ENCODE data around the gene TMEM145. TPM values are rescaled to one million over a fixed set of nuclear protein-coding genes. Genes with fewer than 3 reads are reported as not detected.
A peak's percentile ranks its signal among the peaks of the same experiment; 100 is the strongest.

TMEM145 gene
- total RNA-seq, 1 donor from 2014 or later = 0.36 TPM

DNA sequence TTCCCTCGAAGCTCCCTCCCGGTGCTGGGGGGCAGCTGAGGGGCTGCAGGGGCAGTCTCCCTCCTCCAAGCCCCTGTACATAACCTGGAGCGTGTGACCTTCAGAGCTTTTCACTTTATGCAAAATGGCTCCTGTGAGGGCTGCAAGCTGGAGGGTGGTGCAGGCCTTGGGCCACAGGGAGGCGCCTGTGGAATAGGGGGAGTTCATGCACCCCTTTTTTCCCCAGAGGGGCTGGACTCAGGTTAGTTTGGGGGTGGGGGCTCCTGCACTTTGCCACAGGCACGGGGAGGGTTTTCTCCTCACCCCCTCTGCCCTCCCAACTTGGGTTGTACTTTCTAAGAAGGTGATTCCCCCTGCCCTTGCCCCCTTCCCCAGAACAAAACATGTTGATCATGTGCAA lies 17.8 kb upstream of the TMEM145 start:
- Histone ChIP-seq H3K9me3 (replicated peaks) (no peaks in the 10 kb centered on the region), H3K4me1 (no peaks in the 10 kb centered on the region), H3K36me3 (peaks cover 42% of the 10 kb centered on the region), H3K27ac (replicated peaks) (no peak overlapping the region), H3K27me3 (ENCODE audit: low read depth) (no peaks in the 10 kb centered on the region), H3K4me3 (no peak overlapping the region)
- DNase-seq = no peak
- TF ChIP-seq, protein P1, sequence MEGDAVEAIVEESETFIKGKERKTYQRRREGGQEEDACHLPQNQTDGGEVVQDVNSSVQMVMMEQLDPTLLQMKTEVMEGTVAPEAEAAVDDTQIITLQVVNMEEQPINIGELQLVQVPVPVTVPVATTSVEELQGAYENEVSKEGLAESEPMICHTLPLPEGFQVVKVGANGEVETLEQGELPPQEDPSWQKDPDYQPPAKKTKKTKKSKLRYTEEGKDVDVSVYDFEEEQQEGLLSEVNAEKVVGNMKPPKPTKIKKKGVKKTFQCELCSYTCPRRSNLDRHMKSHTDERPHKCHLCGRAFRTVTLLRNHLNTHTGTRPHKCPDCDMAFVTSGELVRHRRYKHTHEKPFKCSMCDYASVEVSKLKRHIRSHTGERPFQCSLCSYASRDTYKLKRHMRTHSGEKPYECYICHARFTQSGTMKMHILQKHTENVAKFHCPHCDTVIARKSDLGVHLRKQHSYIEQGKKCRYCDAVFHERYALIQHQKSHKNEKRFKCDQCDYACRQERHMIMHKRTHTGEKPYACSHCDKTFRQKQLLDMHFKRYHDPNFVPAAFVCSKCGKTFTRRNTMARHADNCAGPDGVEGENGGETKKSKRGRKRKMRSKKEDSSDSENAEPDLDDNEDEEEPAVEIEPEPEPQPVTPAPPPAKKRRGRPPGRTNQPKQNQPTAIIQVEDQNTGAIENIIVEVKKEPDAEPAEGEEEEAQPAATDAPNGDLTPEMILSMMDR (IDR thresholded peaks at IDR 0.05; ENCODE audit: borderline replicate concordance) = no peak
- intact Hi-C loops (cut with micrococcal nuclease) = no loop called here

DNA sequence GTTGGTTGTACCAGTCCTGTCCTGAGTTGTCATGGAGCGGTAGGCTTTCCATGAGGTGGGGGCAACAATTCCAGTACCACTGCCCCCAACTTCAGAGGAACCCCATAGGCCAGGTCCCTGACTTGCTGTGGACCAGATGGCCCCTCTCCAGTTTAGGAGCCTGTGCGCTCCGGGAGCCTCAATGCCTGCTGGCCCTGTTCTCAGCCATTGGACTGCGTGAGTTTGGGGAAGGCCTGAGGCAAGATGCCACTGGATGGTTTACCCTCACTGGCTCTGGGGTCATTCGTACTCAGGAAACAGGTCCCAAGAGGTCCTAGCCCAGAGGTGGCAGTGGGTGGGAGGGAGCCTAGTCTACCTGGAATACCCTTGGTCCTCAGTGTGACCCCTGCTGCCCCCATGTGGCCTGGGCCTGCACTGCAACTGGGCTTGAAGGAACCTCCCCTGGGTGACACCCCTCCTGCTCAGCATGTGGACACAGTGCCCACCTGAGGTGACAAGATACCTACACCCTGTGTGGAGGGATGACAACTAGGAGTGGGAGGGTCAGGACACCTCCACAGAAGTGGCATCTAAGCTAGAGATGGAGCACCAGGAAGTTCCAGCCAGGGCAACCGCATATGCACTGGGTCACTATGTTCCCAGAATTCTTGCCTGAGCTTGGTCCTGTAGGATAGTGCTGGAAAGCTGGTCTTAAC lies 17.1 kb upstream of the TMEM145 start:
- no peaks in the 10 kb centered on the region for H3K4me1 ChIP-seq
- H3K27ac ChIP-seq (replicated peaks) = no peak overlapping the region
- no peak overlapping the region for H3K4me3 ChIP-seq
- no peaks in the 10 kb centered on the region for H3K27me3 ChIP-seq (ENCODE audit: low read depth)
- H3K36me3 ChIP-seq = peaks cover 36% of the 10 kb centered on the region
- H3K9me3 ChIP-seq (replicated peaks) = no peaks in the 10 kb centered on the region
- TF ChIP-seq, protein P1 (IDR thresholded peaks at IDR 0.05; ENCODE audit: borderline replicate concordance) = peak; percentile 98
- intact Hi-C loops (cut with micrococcal nuclease) = no loop called here
- DNase-seq = peak; percentile 84

DNA sequence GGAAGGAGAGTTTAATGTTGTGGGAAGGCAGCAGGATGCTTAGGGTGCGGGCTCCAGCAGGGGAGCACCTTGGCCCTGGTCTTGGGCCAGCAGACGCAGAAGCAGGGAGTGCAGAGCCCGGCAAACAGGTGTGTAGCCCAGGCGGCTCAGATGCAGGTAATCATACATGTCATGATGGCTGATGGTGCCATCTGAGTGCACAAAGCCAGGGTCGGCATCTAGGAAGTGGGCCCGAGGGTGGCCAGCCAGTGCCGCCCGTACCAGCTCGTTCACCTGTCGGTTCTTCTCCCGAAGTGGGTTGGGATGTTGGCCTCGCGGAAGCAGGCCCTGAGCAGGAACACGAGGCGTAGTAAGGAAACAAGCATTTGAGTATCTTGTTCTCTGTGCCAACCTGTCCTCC lies 16.1 kb upstream of the TMEM145 start:
- no peak overlapping the region for H3K4me3 ChIP-seq
- no peak for DNase-seq
- H3K27ac ChIP-seq (replicated peaks) = no peak overlapping the region
- peaks cover 6% of the 10 kb centered on the region for H3K4me1 ChIP-seq
- H3K36me3 ChIP-seq = peaks cover 26% of the 10 kb centered on the region
- H3K9me3 ChIP-seq (replicated peaks) = no peaks in the 10 kb centered on the region
- intact Hi-C loops (cut with micrococcal nuclease) = no loop called here
- TF ChIP-seq, protein P1 (IDR thresholded peaks at IDR 0.05; ENCODE audit: borderline replicate concordance) = no peak
- H3K27me3 ChIP-seq (ENCODE audit: low read depth) = no peaks in the 10 kb centered on the region

DNA sequence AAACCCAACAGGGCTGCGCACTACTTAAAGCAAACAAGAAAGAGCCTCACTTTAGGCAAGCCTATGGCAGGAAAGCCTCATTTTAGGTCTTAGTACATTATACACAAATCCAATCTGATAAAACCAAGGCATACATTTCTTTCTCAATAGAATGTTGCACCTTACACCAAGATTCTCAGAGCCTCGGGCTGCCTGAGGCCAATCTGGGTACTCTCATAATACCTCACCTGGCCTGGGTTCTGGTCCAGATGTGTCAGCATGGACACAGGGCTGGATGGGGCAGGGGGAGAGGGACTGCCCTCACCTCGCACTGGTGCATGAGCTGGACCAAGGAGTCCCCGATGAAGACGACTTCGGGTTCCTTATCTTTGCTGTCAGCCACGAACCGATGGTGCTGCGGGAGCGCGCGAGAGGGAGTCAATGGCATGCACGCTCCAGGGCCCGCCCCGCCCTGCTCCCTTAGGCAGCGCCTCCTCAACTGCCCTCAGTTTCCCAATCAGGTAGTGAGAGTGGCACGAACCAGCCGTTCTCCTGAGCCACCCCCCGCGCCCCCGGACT lies 11.4 kb upstream of the TMEM145 start, which contains the start of gene PRR19:
Gene PRR19, plus strand, starts transcription at position 487 of the 558 bp plus-strand sequence. CDS start 7,453 bp downstream, outside the sequence.
- Histone ChIP-seq H3K27me3 (ENCODE audit: low read depth) (no peaks in the 10 kb centered on the region), H3K27ac (replicated peaks) (peak within 1 kb of the TSS; percentile 50), H3K4me3 (peak within 1 kb of the TSS; percentile 74), H3K9me3 (replicated peaks) (no peaks in the 10 kb centered on the region), H3K4me1 (peaks cover 19% of the 10 kb centered on the region), H3K36me3 (no peaks in the 10 kb centered on the region)
- intact Hi-C loops (cut with micrococcal nuclease) = no loop called here
- TF ChIP-seq, protein P1 (IDR thresholded peaks at IDR 0.05; ENCODE audit: borderline replicate concordance) = no peak
- DNase-seq = no peak

DNA sequence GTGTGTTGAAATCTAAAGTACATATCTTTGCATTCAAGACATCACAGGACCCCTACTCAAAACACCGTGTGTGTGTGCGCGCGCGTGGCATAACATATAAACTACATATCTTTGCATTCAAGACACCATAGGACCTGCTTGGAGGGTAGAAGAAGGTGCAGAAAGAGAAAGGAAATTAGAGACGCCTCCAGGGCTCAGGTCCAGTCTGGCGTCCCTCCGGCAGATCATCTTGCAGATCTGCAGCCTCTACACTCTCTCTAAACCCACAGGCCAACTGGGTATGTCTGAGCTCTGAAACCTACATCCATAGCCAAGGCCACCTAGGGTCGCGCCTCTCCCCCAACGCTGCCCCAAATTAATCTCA lies 10.0 kb upstream of the TMEM145 start:
- Histone ChIP-seq H3K4me1 (peaks cover 19% of the 10 kb centered on the region), H3K27me3 (ENCODE audit: low read depth) (no peaks in the 10 kb centered on the region), H3K36me3 (no peaks in the 10 kb centered on the region), H3K4me3 (peak overlapping the region; percentile 74), H3K9me3 (replicated peaks) (no peaks in the 10 kb centered on the region), H3K27ac (replicated peaks) (no peak overlapping the region)
- DNase-seq = no peak
- intact Hi-C loops (cut with micrococcal nuclease) = no loop called here
- TF ChIP-seq, protein P1 (IDR thresholded peaks at IDR 0.05; ENCODE audit: borderline replicate concordance) = no peak

Data from left ventricle myocardium inferior (tissue), 1 donor.